NCI-H2227 (cell line): ENCODE measurements around the gene IGSF22.

Source experiments
- DNase-seq: peaks from one replicate; lab custom pipeline; 2025; ENCODE audit not compliant: unreplicated experiment; lab: John Stamatoyannopoulos, UW

Gene IGSF22

GRCh38 chr11:18726040-18726439 is at the start of gene IGSF22:
IGSF22 (minus strand) TSS chr11:18726188; CDS start chr11:18724236, 1,952 bp downstream.
- peak; percentile 16 for DNase-seq

- DNase-seq, result no peak
These were observed 48.8 kb upstream of the IGSF22 start for GRCh38 chr11:18774801-18775200.

- DNase-seq, result no peak
These were observed 47.7 kb upstream of the IGSF22 start for GRCh38 chr11:18773681-18774080.

- DNase-seq, result no peak
These were observed 47.1 kb upstream of the IGSF22 start for GRCh38 chr11:18773104-18773503.

GRCh38 chr11:18772211-18772610 is 46.2 kb upstream of the IGSF22 start:
- DNase-seq, result no peak

GRCh38 chr11:18771266-18772035 is 45.5 kb upstream of the IGSF22 start:
- DNase-seq, result no peak

- no peak for DNase-seq
These were observed 44.6 kb upstream of the IGSF22 start for GRCh38 chr11:18770479-18771125.

GRCh38 chr11:18769802-18770456 is 43.9 kb upstream of the IGSF22 start:
- DNase-seq, result no peak

GRCh38 chr11:18768978-18769377 is 43.0 kb upstream of the IGSF22 start:
- no peak for DNase-seq

GRCh38 chr11:18768472-18768901 is 42.5 kb upstream of the IGSF22 start:
- no peak for DNase-seq

GRCh38 chr11:18766015-18766414 is 40.0 kb upstream of the IGSF22 start:
- no peak for DNase-seq

GRCh38 chr11:18765554-18765953 is 39.6 kb upstream of the IGSF22 start:
- DNase-seq, result no peak

- DNase-seq, result no peak
These were observed 35.8 kb upstream of the IGSF22 start for GRCh38 chr11:18761741-18762140.

GRCh38 chr11:18761144-18761543 is 35.2 kb upstream of the IGSF22 start:
- DNase-seq, result no peak

GRCh38 chr11:18757811-18758210 is 31.8 kb upstream of the IGSF22 start:
- DNase-seq, result no peak

GRCh38 chr11:18756889-18757288 is 30.9 kb upstream of the IGSF22 start:
- DNase-seq, result no peak

- no peak for DNase-seq
These were observed 28.3 kb upstream of the IGSF22 start for GRCh38 chr11:18754308-18754707.

- DNase-seq, result peak; percentile 30
These were observed 26.5 kb upstream of the IGSF22 start for GRCh38 chr11:18752502-18752901.

- DNase-seq, result no peak
These were observed 25.0 kb upstream of the IGSF22 start for GRCh38 chr11:18750944-18751343.

GRCh38 chr11:18749681-18750319 is 23.8 kb upstream of the IGSF22 start:
- no peak for DNase-seq

- no peak for DNase-seq
These were observed 22.9 kb upstream of the IGSF22 start for GRCh38 chr11:18748766-18749365.
